ENCODE measurements around the gene ATRN.

ATRN gene

DNA sequence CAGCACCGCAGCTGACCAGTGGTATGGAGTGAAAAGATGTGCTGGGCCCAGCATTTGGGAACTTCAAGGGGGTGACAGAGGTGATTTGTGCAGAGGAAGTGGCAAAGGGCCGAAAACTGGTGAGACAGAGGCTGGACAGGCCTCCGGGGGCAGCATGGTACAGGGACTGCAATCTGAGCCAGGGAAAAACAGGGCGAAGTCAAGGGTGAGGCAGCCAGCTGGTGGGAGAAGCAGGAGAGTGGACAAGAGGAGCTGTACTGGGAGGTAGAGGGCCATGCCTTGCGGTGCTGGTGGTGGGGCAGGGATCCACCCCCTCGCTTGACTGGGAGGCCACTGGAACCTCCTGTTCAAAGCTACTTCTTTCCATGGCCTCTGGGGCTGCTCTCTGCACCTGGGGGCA is 199.7 kb downstream of the ATRN start:
- peak; percentile 23 for TF ChIP-seq CTCF (conservative IDR thresholded peaks at IDR 0.05; ENCODE audit: low read depth, low read length)
- DNase-seq (ENCODE audit: low read depth), result no peak
- H3K4me3 ChIP-seq (ENCODE audit: low read length), result no peak overlapping the region

GRCh38 chr20:3670945-3671344 is 200.1 kb downstream of the ATRN start:
- TF ChIP-seq CTCF (conservative IDR thresholded peaks at IDR 0.05; ENCODE audit: low read depth, low read length), result no peak
- H3K4me3 ChIP-seq (ENCODE audit: low read length), result no peak overlapping the region
- DNase-seq (ENCODE audit: low read depth), result no peak

DNA sequence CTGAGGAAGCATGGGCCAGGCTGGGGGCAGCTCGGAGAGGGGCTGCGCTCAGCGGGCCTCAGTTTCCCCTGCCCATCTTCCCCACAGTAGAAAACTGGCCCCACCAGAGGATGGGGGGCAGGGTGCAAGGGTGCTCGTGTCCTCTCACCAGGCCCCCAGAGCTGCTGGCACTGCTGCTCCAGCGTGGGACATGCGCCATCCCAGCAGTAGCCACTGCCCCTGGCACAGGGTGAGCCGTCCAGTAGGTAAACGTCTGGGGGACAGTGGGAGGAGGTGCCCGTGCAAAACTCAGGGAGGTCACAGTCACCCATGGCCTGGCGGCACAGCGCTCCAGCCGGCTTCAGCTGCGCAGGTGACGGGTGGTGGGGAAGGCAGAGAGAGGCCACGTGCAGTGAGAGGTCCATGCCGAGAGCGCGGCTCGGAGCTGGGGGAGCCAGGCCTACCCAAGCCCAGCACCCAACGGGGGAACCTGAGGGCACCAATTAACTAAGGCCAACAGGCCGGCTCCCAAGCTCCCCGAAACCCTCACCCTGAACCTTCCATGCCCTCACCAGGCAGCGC is 201.2 kb downstream of the ATRN start:
- no peak overlapping the region for H3K4me3 ChIP-seq (ENCODE audit: low read length)
- no peak for TF ChIP-seq CTCF (conservative IDR thresholded peaks at IDR 0.05; ENCODE audit: low read depth, low read length)
- no peak for DNase-seq (ENCODE audit: low read depth)

DNA sequence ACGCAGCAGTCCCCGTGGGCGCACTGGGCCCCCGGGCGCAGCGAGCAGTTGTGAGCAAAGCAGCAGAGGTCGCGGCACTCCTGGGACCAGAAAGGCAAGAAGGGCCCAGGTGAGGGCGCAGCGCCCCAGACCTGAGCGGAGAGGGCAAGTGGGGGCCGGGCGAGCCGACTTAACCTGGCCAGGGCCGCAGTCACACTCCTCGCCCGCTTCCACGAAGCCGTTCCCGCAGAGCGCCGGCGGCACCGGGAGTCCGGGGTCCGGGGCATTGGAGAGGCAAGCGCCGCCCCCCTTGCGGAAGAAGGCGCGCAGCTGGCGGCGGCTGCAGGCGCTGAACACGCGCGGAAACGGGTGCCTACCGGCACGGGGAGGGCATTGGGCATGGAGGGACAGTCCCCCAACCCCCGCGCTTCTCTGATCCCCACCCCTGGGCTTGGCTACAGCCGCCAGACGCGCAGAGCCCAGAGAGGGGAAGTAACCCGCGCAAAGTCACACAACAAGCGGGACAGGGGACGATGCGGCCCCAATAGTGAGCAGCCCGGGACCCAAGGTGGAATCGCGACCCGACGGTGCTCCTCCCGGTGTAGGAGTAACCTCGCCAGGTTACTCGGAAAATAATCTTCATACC is 201.8 kb downstream of the ATRN start:
- no peak for TF ChIP-seq CTCF (conservative IDR thresholded peaks at IDR 0.05; ENCODE audit: low read depth, low read length)
- DNase-seq (ENCODE audit: low read depth), result no peak
- no peak overlapping the region for H3K4me3 ChIP-seq (ENCODE audit: low read length)

GRCh38 chr20:3673221-3674070 is 202.6 kb downstream of the ATRN start:
- DNase-seq (ENCODE audit: low read depth), result no peak
- no peak for TF ChIP-seq CTCF (conservative IDR thresholded peaks at IDR 0.05; ENCODE audit: low read depth, low read length)
- H3K4me3 ChIP-seq (ENCODE audit: low read length), result no peak overlapping the region

GRCh38 chr20:3674447-3674846 is 203.6 kb downstream of the ATRN start:
- no peak for TF ChIP-seq CTCF (conservative IDR thresholded peaks at IDR 0.05; ENCODE audit: low read depth, low read length)
- DNase-seq (ENCODE audit: low read depth), result no peak
- no peak overlapping the region for H3K4me3 ChIP-seq (ENCODE audit: low read length)

Data from retinal pigment epithelial cell (primary cell).